Bronchial epithelial cell (primary cell): ENCODE results near the gene APOBEC3H. TPM values are rescaled to one million over a fixed set of nuclear protein-coding genes. Genes with fewer than 3 reads are reported as not detected.
"Not testable (repeated sequence)": the region's sequence is repeated elsewhere in the genome, so short reads cannot be mapped to it uniquely, and the experiment has no call there.

Source experiments
- DNase-seq: peaks from one replicate; pipeline ENCODE4 v3.0.0-alpha.2; 2010; ENCODE audit warnings: low read depth
- FAIRE-seq: peaks from 2 replicates; lab custom pipeline; 2011; peaks lifted over from hg19 to GRCh38; lab: Jason Lieb, UNC
- H3K27me3 ChIP-seq: 2 replicates; pipeline ENCODE4 v1.5.1; 2011; ENCODE audit warnings: low read length; ENCODE audit not compliant: control insufficient read depth, insufficient read depth
- H3K36me3 ChIP-seq: 2 replicates; pipeline ENCODE4 v1.5.1; 2011; ENCODE audit warnings: low read length; ENCODE audit not compliant: control insufficient read depth, insufficient read depth
- H3K4me3 ChIP-seq: 2 replicates; pipeline ENCODE4 v1.5.1; 2011; ENCODE audit warnings: mild to moderate bottlenecking, low read depth, low read length, control low read depth
- total RNA-seq: library from RNA; depleted of rRNA; stranded (reverse); fragments of >200 nt; gene quantifications from 2 replicates; pipeline ENCODE4 v1.2.1, GENCODE V29; 2014
- TF ChIP-seq, protein P1 (sequence below): IDR thresholded peaks from 2 replicates; pipeline ENCODE4 v1.5.1; 2011; ENCODE audit warnings: mild to moderate bottlenecking, moderate library complexity, low read length, control low read depth, inconsistent platforms; ENCODE audit not compliant: insufficient read depth, severe bottlenecking

APOBEC3H gene
- total RNA-seq, 1 donor from 2014 or later, result 0.26 TPM

- H3K36me3 ChIP-seq, result no peaks in the 10 kb centered on the region
- no peak for FAIRE-seq
- H3K4me3 ChIP-seq, result no peak overlapping the region
- no peaks in the 10 kb centered on the region for H3K27me3 ChIP-seq
- no peak for DNase-seq
- TF ChIP-seq, protein P1, sequence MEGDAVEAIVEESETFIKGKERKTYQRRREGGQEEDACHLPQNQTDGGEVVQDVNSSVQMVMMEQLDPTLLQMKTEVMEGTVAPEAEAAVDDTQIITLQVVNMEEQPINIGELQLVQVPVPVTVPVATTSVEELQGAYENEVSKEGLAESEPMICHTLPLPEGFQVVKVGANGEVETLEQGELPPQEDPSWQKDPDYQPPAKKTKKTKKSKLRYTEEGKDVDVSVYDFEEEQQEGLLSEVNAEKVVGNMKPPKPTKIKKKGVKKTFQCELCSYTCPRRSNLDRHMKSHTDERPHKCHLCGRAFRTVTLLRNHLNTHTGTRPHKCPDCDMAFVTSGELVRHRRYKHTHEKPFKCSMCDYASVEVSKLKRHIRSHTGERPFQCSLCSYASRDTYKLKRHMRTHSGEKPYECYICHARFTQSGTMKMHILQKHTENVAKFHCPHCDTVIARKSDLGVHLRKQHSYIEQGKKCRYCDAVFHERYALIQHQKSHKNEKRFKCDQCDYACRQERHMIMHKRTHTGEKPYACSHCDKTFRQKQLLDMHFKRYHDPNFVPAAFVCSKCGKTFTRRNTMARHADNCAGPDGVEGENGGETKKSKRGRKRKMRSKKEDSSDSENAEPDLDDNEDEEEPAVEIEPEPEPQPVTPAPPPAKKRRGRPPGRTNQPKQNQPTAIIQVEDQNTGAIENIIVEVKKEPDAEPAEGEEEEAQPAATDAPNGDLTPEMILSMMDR, result no peak
Measured at GRCh38 chr22:39068033-39068785, 28.8 kb upstream of the APOBEC3H start.

- no peak for FAIRE-seq
- Histone ChIP-seq H3K4me3 (no peak overlapping the region), H3K27me3 (no peaks in the 10 kb centered on the region), H3K36me3 (no peaks in the 10 kb centered on the region)
- no peak for DNase-seq
- TF ChIP-seq, protein P1, result no peak
Measured at GRCh38 chr22:39070186-39070585, 26.9 kb upstream of the APOBEC3H start.

DNA sequence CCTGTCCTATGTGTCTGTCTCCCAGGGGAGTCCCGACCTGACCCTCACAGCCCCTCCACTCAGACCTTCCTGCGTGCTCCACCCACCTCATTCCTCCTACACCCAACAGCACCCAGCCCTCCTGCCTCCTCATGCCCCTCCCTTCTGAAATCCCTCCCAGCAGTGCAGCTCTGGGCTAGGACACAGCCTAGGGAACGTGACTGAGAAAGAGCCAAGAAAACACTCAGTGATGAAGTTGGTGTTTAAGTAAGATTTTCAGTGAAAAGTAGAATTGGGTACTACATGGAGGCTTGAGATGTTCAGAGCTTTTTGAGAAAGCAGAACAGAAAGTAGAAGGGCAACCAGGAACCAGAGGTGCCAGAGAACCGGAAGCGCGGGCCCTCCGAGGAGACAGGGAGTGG is 24.5 kb upstream of the APOBEC3H start:
- DNase-seq, FAIRE-seq, H3K4me3 ChIP-seq, H3K27me3 ChIP-seq, H3K36me3 ChIP-seq: not testable (repeated sequence)

- H3K36me3 ChIP-seq, result no peaks in the 10 kb centered on the region
- TF ChIP-seq, protein P1, result no peak
- H3K4me3 ChIP-seq, result no peak overlapping the region
- FAIRE-seq, result no peak
- no peak for DNase-seq
- no peaks in the 10 kb centered on the region for H3K27me3 ChIP-seq
Measured at GRCh38 chr22:39073981-39074380, 23.1 kb upstream of the APOBEC3H start.

DNA sequence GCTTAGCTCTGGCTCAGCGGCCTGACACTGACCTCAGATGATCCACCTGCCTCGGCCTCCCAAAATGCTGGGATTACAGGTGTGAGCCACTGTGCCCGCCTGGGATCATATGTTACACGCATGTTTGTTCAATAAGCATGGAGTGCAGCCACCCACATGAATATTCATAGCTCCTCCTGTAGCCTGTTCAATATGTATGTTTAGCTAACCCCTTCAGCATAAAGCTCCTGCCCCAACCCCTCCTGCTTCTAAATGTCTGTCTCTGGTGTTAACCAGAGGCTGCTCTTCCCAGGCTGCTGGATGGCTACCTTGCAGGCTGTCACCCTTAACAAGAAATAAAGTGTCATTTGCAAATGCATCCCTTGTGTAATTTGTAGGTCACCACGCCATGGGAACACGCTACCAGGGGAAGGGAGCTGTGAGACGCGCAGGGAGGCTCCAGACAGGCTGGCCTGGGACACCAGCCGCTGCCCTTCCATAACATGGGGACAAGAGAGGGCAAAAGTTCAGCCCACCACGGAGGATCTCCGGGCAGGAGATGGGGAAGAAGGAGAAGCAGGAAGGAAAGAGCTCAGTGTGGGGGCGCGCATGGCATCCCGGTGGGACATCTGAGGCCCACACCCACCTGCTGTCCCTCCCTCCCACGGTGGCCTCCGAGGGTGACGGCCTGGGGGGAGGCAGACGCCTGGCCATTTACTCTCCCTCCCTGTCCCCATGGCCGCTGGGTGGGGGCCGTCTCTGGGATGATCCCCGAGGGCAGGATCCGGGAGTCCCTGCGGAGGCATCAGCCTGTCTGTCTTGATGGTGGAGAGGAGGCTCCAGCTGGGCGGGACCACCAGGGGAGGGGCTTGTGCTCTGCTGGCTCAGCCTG is 20.7 kb upstream of the APOBEC3H start:
- FAIRE-seq, DNase-seq, H3K36me3 ChIP-seq, H3K27me3 ChIP-seq, H3K4me3 ChIP-seq: not testable (repeated sequence)

DNA sequence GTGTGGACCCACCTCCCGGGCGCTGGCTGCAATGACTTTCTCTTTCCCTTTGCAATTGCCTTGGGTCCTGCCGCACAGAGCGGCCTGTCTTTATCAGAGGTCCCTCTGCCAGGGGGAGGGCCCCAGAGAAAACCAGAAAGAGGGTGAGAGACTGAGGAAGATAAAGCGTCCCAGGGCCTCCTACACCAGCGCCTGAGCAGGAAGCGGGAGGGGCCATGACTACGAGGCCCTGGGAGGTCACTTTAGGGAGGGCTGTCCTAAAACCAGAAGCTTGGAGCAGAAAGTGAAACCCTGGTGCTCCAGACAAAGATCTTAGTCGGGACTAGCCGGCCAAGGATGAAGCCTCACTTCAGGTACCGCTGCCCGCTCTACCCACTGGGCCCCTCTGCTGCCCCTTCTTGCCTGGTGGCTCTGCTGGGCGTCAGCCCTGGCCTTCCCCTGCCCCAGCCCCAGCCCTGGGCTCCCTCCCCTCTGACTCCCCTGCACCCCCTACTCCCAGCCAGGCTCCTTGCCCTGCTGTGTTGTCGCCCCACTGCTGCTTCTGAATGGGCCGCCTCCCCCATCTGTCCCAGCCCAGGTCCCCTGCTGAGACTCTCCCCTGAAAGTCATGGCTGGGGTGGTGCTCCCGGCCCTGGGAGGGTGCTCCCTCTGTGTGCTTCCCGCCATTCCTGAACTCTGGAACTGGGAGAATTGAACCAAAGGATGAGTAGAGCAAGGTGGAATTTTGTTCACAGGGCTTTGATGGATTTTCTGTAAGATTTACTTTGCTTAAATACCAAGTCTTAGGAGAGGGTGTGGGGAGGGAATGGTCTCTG is 19.8 kb upstream of the APOBEC3H start, which contains the start of gene APOBEC3G:
TSS of gene APOBEC3G (plus strand) at position 250 of the 815 bp plus-strand sequence. CDS start at position 337, 87 bp downstream.
- H3K36me3 ChIP-seq, H3K27me3 ChIP-seq, FAIRE-seq, DNase-seq: not testable (repeated sequence)
- H3K4me3 ChIP-seq, result peak within 1 kb of the TSS; percentile 24

DNA sequence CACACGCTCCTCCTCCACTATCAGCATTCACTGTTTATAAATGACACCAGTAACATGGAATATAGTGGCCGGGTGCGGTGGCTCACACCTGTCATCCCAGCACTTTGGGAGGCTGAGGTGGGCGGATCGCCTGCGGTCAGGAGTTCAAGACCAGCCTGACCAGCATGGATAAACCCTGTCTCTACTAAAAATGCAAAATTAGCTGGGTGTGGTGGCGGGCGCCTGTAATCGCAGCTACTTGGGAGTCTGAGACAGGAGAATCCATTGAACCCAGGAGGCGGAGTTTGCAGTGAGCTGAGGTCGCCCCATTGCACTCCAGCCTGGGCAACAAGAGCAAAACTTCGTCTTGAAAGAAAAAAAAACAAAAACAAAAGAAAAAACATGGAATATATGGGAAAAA is 19.1 kb upstream of the APOBEC3H start:
- H3K27me3 ChIP-seq, H3K36me3 ChIP-seq, FAIRE-seq, H3K4me3 ChIP-seq, DNase-seq: not testable (repeated sequence)
